Transverse colon (tissue), 4 donors: ENCODE measurements around the gene KCNT1. TPM values are rescaled to one million over a fixed set of nuclear protein-coding genes. Genes with fewer than 3 reads are reported as not detected.

Experiments used
- DNase-seq: peaks from one replicate; pipeline ENCODE4 v3.0.0-alpha.2; 2019
- H3K27ac ChIP-seq, 4 donors: fragments of 200-600 bp; sonication (generic); 2 replicates each; pipeline ENCODE4 v1.5.1; 2016 to 2018; ENCODE audit warnings: inconsistent platforms in 4 of 4
- H3K27me3 ChIP-seq: fragments of 200-600 bp; sonication (generic); 2 replicates; pipeline ENCODE4 v1.5.1; 2017; ENCODE audit warnings: inconsistent platforms
- H3K36me3 ChIP-seq, 4 donors: fragments of 200-600 bp; sonication (generic); 2 replicates each; pipeline ENCODE4 v1.5.1; 2017 to 2019; ENCODE audit warnings: inconsistent platforms in 4 of 4
- H3K4me1 ChIP-seq, 4 donors: fragments of 200-600 bp; sonication (generic); 2 replicates each; pipeline ENCODE4 v1.5.1; 2017 to 2020; ENCODE audit warnings: inconsistent platforms in 4 of 4
- H3K4me3 ChIP-seq, 4 donors: fragments of 200-600 bp; sonication (generic); 1 replicate in 1 of 4; 2 replicates in 3 of 4; pipeline versions ENCODE4 v1.5.1 to v1.6.1; 2017 to 2019; ENCODE audit warnings: inconsistent platforms in 4 of 4
- H3K9me3 ChIP-seq, 2 donors: fragments of 200-600 bp; sonication (generic); 2 replicates each; pipeline ENCODE4 v1.5.1; 2017 to 2019; ENCODE audit warnings: inconsistent platforms in 2 of 2
- EP300 ChIP-seq: sonication (generic); formaldehyde crosslinking; IDR thresholded peaks from one replicate; pipeline ENCODE4 v1.6.1; 2017; ENCODE audit warnings: antibody characterized with exemption, low read depth
- POLR2A ChIP-seq: fragments of 450-650 bp; IDR thresholded peaks from one replicate; pipeline ENCODE4 v1.6.1; 2016; ENCODE audit warnings: antibody characterized with exemption, mild to moderate bottlenecking, moderate library complexity
- POLR2AphosphoS5 ChIP-seq, 3 donors: sonication (generic); formaldehyde crosslinking; IDR thresholded peaks; one replicate each; pipeline ENCODE4 v1.6.1; 2016; ENCODE audit warnings: antibody characterized with exemption in 3 of 3
- WGBS, 2 donors: methylation state at CpG; one replicate each; pipeline ENCODE4 v1.1.5; 2018; ENCODE audit warnings: low coverage in 1 of 2; 5-methylcytosine and 5-hydroxymethylcytosine counted together
- in situ Hi-C, 4 donors: fragments of 200-750 bp; cut with MboI; loops; one replicate each; pipeline versions ENCODE4 v1.15.0 to v1.15.1; 2017; ENCODE audit warnings: low sequenced_read_pairs in 3 of 4, low pct_ligation_motif_present in 1 of 4, low pct_unique_long_range_greater_than_20kb in 1 of 4
- intact Hi-C: fragments of 100-400 bp; cut with DNase I; formaldehyde crosslinking; loops from one replicate; pipeline ENCODE4 v1.15.1; 2023; ENCODE audit warnings: low total_unique reads
- total RNA-seq, 4 donors: library from RNA; depleted of rRNA; stranded (reverse); fragments of >200 nt; gene quantifications; one replicate each; pipeline ENCODE4 v1.1.0, GENCODE V29; 2016
- TF ChIP-seq, protein P1 (sequence below), 5 experiments: fragments of 200-600 bp in 3 of 5; fragments of 450-650 bp in 2 of 5; sonication (generic) in 3 of 5; IDR thresholded peaks; 1 replicate in 2 of 5; 2 replicates in 3 of 5; pipeline ENCODE4 v1.5.1; 2016 to 2017; ENCODE audit warnings: antibody characterized with exemption in 5 of 5, inconsistent platforms in 3 of 5, mild to moderate bottlenecking in 2 of 5, moderate library complexity in 1 of 5

Gene KCNT1
- total RNA-seq, 4 donors from 2014 or later: 0.14 TPM; not detected in 3

DNA sequence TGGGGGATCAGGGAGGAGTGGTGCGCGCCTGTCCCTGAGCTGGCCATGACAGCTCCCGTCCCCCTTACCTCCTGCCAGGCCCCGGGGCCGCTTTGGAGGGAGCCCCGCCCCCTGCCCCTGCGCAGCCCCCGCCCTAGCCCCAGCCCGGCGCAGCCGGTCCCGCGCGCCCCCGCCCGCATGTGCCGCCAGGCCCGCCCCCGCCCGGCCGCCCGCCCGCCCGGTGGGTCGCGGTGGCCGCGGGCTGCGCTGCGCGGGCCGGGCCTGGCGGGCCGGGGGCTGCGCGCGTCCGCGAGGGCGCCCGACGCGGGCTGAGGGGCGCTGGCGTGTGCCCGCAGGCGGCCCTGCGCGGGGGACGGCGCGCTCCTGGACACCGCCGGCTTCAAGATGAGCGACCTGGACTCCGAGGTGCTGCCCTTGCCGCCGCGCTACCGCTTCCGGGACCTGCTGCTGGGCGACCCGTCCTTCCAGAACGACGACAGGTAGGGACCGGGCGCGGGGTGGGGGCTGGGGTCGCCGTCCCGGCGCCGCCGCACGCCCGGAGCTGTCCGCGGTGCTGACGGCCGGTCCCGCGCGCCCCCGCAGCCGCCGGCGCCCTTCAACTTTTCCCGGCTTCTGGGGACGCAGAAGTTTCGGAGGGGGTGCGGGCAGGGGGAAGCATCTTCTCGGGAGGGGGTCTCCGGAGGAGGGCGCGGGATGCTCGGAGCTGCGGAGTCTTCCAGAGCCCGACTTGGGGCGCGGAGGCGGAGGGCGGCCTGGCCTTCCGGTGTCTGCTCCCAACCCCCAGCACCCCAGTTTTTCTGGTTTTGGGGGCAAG, 12.5 kb downstream of the KCNT1 start:
- intact Hi-C loops (no loop called here), in situ Hi-C loops (no loop called here)
- no peak for DNase-seq
- Histone ChIP-seq H3K36me3 (no peaks in the 10 kb centered on the region), H3K27me3 (peaks cover 71% of the 10 kb centered on the region), H3K9me3 (no peaks in the 10 kb centered on the region), H3K4me3 (no peak overlapping the region), H3K27ac (no peak overlapping the region), H3K4me1 (no peaks in the 10 kb centered on the region)
- TF ChIP-seq EP300: no peak
- no peak for TF ChIP-seq POLR2AphosphoS5 (IDR thresholded peaks at IDR 0.05)
- no peak for TF ChIP-seq POLR2A
- TF ChIP-seq, protein P1, sequence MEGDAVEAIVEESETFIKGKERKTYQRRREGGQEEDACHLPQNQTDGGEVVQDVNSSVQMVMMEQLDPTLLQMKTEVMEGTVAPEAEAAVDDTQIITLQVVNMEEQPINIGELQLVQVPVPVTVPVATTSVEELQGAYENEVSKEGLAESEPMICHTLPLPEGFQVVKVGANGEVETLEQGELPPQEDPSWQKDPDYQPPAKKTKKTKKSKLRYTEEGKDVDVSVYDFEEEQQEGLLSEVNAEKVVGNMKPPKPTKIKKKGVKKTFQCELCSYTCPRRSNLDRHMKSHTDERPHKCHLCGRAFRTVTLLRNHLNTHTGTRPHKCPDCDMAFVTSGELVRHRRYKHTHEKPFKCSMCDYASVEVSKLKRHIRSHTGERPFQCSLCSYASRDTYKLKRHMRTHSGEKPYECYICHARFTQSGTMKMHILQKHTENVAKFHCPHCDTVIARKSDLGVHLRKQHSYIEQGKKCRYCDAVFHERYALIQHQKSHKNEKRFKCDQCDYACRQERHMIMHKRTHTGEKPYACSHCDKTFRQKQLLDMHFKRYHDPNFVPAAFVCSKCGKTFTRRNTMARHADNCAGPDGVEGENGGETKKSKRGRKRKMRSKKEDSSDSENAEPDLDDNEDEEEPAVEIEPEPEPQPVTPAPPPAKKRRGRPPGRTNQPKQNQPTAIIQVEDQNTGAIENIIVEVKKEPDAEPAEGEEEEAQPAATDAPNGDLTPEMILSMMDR (IDR thresholded peaks at IDR 0.05): no peak
- WGBS, 2 donors: 19% methylated on average over 28 of the region's 103 CpGs; no CpG with 5 or more reads in 1 of the 2 donors

DNA sequence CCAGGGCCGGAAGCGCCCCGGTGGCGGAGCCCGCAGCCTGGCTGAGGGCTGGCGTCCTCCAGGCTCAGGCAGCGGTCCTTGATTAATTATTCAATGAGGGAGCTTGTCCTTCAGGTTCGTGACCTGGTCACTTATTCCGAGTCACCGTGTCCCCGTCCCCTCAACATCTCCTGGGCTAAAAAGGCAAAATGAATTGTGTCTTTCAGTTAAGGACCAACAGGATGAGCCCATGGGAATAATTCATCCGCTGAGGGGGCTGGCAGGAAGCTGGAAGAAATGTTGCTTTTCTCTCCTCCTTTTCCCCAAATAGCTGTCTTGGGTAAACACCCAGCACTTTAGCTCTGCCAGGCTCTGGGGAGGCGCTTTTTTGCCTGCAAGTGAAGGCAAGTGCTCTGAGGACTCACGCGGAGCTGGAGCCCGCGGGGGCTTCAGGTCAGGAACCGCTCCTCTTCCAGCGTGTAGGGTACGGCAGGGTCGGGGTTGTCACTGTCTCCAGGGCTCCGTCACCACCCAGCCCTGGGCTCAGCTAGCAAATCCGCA, 13.1 kb downstream of the KCNT1 start:
- TF ChIP-seq, protein P1 (IDR thresholded peaks at IDR 0.05): no peak
- TF ChIP-seq POLR2AphosphoS5 (IDR thresholded peaks at IDR 0.05) (no peak), POLR2A (no peak), EP300 (no peak)
- no peaks in the 10 kb centered on the region for H3K36me3 ChIP-seq
- in situ Hi-C loops (no loop called here), intact Hi-C loops (no loop called here)
- H3K4me1 ChIP-seq: no peaks in the 10 kb centered on the region
- 44% methylated on average over 23 of the region's 23 CpGs; no CpG with 5 or more reads in 1 of the 2 donors for WGBS, 2 donors
- H3K9me3 ChIP-seq: no peaks in the 10 kb centered on the region
- DNase-seq: no peak
- no peak overlapping the region for H3K27ac ChIP-seq
- peaks cover 71% of the 10 kb centered on the region for H3K27me3 ChIP-seq
- H3K4me3 ChIP-seq: no peak overlapping the region

DNA sequence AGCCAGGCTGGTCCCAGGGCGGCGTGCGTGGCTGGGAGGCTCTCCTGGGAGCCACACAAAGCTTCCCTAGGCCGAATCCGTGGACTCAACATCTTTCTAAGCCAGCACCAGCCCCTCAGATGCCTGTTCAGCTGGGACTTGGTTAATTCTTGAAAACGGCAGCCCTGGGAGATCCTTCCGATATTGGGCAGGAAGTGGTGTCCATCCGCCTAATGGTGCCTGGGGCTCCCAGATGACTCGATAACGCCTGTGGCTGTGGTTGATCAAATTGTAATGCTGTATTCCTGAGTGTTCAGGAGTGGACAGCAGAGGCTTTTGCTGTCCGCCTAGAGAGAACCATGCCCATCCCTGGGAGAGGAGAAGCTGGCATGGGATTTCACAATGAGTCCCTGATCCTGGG, 14.1 kb downstream of the KCNT1 start:
- in situ Hi-C loops (no loop called here), intact Hi-C loops (no loop called here)
- no peaks in the 10 kb centered on the region for H3K36me3 ChIP-seq
- DNase-seq: no peak
- TF ChIP-seq POLR2A (no peak), EP300 (no peak), POLR2AphosphoS5 (IDR thresholded peaks at IDR 0.05) (no peak)
- TF ChIP-seq, protein P1 (IDR thresholded peaks at IDR 0.05): no peak
- peaks cover 72% of the 10 kb centered on the region for H3K27me3 ChIP-seq
- H3K9me3 ChIP-seq: no peaks in the 10 kb centered on the region
- H3K4me3 ChIP-seq: no peak overlapping the region
- no peak overlapping the region for H3K27ac ChIP-seq
- H3K4me1 ChIP-seq: no peaks in the 10 kb centered on the region
- 82% methylated on average over 11 of the region's 11 CpGs; no CpG with 5 or more reads in 1 of the 2 donors for WGBS, 2 donors

DNA sequence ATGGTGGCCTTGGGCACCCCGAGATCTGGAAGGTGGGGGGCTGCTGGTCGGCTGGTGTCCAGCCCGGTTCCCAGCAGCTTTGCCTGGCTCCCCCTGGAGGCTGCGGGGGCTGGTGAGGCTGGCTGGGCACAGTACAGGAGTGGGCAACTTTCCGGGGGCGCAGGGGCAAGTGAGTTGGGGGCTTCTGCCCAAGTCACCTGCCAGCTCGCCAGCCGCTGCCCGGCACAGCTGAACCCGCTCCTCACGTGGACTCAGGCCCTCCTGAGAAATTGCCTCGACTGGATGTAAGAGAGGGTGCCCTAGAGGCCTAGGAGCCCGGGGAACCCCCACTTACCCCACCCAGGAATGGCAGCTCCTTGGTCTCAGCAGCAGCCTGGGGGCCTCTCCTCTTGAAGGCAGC, 15.4 kb downstream of the KCNT1 start:
- Histone ChIP-seq H3K36me3 (no peaks in the 10 kb centered on the region), H3K27me3 (peaks cover 69% of the 10 kb centered on the region), H3K27ac (no peak overlapping the region), H3K4me1 (no peaks in the 10 kb centered on the region), H3K9me3 (no peaks in the 10 kb centered on the region), H3K4me3 (no peak overlapping the region)
- in situ Hi-C loops: no loop called here
- DNase-seq: no peak
- 52% methylated on average over 5 of the region's 13 CpGs; no CpG with 5 or more reads in 1 of the 2 donors for WGBS, 2 donors
- intact Hi-C loops: no loop called here
- TF ChIP-seq POLR2A: no peak
- TF ChIP-seq POLR2AphosphoS5 (IDR thresholded peaks at IDR 0.05): no peak
